ENCODE data around the gene DCT. TPM values are rescaled to one million over a fixed set of nuclear protein-coding genes. Genes with fewer than 3 reads are reported as not detected.

Gene DCT
- total RNA-seq, 1 experiment from 2014 or later, result not detected

- DNase-seq, result no peak
- intact Hi-C loops (cut with micrococcal nuclease; ENCODE audit: unreplicated experiment), result no loop called here
- Mint-ChIP-seq H3K4me1 (ENCODE audit: low read depth, unreplicated experiment) (no peaks in the 10 kb centered on the region), H3K27ac (ENCODE audit: unreplicated experiment) (no peak overlapping the region), H3K4me3 (ENCODE audit: low read depth, unreplicated experiment) (no peak overlapping the region), H3K27me3 (ENCODE audit: unreplicated experiment) (peaks cover 4% of the 10 kb centered on the region), H3K36me3 (ENCODE audit: insufficient read depth, unreplicated experiment) (no peaks in the 10 kb centered on the region), H3K9me3 (ENCODE audit: low read depth, unreplicated experiment) (no peaks in the 10 kb centered on the region)
- CTCF ChIA-PET, result no interaction called here
- TF ChIP-seq CTCF (IDR thresholded peaks at IDR 0.05; ENCODE audit: unreplicated experiment), result no peak
- no TSS peak for BruUV-seq (replicated peaks)
Observed at GRCh38 chr13:94419925-94420305, 59.6 kb downstream of the DCT start.

DNA sequence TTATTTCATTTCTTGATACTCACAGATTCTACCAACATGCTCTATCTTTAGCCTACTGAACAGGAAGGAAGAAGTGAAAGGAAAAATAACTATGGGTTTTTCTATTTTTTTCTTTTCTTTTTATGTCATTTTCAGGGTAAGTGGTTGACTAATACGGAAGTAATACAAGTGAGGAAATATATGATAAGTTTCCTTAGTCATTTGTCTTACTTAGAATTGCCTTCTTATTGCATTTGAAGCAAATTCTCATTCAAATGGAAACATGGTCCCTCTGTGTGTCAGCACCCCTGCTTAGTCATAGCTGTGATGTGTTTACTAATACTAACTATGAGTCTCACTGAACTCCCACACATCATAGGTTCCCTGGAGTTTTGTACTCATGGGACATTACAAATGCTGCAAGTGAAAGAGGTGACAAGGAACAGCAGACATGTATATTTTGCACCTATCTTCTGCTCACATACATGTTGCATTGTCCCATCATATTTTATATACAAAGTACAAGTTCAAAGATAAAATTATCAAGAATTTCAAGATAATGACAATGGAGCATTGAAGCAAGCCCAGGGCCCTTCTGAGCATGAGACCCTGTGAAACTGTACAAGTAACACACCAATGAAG is 60.1 kb downstream of the DCT start:
- H3K27ac Mint-ChIP-seq (ENCODE audit: unreplicated experiment), result no peak overlapping the region
- CTCF ChIA-PET, result no interaction called here

GRCh38 chr13:94417294-94417693 is 62.2 kb downstream of the DCT start:
- intact Hi-C loops (cut with micrococcal nuclease; ENCODE audit: unreplicated experiment), result no loop called here
- no peak overlapping the region for H3K27ac Mint-ChIP-seq (ENCODE audit: unreplicated experiment)
- no peaks in the 10 kb centered on the region for H3K36me3 Mint-ChIP-seq (ENCODE audit: insufficient read depth, unreplicated experiment)
- H3K9me3 Mint-ChIP-seq (ENCODE audit: low read depth, unreplicated experiment), result no peaks in the 10 kb centered on the region
- CTCF ChIA-PET, result no interaction called here
- BruUV-seq (replicated peaks), result no TSS peak
- H3K4me3 Mint-ChIP-seq (ENCODE audit: low read depth, unreplicated experiment), result no peak overlapping the region
- no peak for DNase-seq
- no peaks in the 10 kb centered on the region for H3K27me3 Mint-ChIP-seq (ENCODE audit: unreplicated experiment)
- no peaks in the 10 kb centered on the region for H3K4me1 Mint-ChIP-seq (ENCODE audit: low read depth, unreplicated experiment)
- TF ChIP-seq CTCF (IDR thresholded peaks at IDR 0.05; ENCODE audit: unreplicated experiment), result no peak

More for the DNA sequence above, 60.1 kb downstream of the DCT start:
- Mint-ChIP-seq H3K9me3 (ENCODE audit: low read depth, unreplicated experiment) (no peaks in the 10 kb centered on the region), H3K4me3 (ENCODE audit: low read depth, unreplicated experiment) (no peak overlapping the region), H3K4me1 (ENCODE audit: low read depth, unreplicated experiment) (no peaks in the 10 kb centered on the region), H3K36me3 (ENCODE audit: insufficient read depth, unreplicated experiment) (no peaks in the 10 kb centered on the region), H3K27me3 (ENCODE audit: unreplicated experiment) (no peaks in the 10 kb centered on the region)
- no peak for DNase-seq
- intact Hi-C loops (cut with micrococcal nuclease; ENCODE audit: unreplicated experiment), result no loop called here
- TF ChIP-seq CTCF (IDR thresholded peaks at IDR 0.05; ENCODE audit: unreplicated experiment), result no peak
- no TSS peak for BruUV-seq (replicated peaks)

DNA sequence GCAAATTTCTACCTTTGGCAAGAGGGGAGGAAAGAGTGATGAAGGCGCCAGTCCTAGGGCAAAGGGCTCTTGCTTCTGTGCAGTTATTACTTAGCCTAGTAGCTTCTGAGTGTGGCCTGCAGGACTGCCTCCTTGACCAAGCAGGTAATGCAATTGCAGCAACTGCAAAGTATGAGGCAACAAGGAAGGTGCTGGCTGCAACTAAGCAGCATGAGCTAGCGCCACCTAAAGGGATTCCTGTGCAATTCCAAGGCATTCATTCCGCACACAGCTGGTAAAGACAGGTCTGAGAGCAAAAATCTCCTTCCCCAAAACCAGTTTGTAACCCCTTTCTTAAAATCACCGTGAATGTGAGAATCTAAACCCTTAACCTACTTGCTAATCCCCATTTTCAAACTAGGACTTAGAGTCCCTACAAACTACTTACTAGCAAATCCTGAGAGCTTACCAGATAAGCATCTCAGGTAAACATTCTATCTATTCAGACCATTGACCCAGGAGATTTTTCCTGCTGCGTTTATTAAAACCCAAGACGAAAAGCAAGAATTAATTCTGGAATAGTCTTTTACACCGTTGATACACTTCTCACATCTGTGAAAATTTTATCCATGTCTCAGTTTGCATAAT is 62.9 kb downstream of the DCT start:
- H3K4me1 Mint-ChIP-seq (ENCODE audit: low read depth, unreplicated experiment), result no peaks in the 10 kb centered on the region
- no peak overlapping the region for H3K4me3 Mint-ChIP-seq (ENCODE audit: low read depth, unreplicated experiment)
- no peaks in the 10 kb centered on the region for H3K27me3 Mint-ChIP-seq (ENCODE audit: unreplicated experiment)
- no TSS peak for BruUV-seq (replicated peaks)
- H3K27ac Mint-ChIP-seq (ENCODE audit: unreplicated experiment), result no peak overlapping the region
- no peaks in the 10 kb centered on the region for H3K36me3 Mint-ChIP-seq (ENCODE audit: insufficient read depth, unreplicated experiment)
- intact Hi-C loops (cut with micrococcal nuclease; ENCODE audit: unreplicated experiment), result no loop called here
- H3K9me3 Mint-ChIP-seq (ENCODE audit: low read depth, unreplicated experiment), result no peaks in the 10 kb centered on the region
- no peak for TF ChIP-seq CTCF (IDR thresholded peaks at IDR 0.05; ENCODE audit: unreplicated experiment)
- DNase-seq, result no peak
- CTCF ChIA-PET, result no interaction called here
